Measurements from ENCODE around the gene ABI3.

ABI3 gene

DNA sequence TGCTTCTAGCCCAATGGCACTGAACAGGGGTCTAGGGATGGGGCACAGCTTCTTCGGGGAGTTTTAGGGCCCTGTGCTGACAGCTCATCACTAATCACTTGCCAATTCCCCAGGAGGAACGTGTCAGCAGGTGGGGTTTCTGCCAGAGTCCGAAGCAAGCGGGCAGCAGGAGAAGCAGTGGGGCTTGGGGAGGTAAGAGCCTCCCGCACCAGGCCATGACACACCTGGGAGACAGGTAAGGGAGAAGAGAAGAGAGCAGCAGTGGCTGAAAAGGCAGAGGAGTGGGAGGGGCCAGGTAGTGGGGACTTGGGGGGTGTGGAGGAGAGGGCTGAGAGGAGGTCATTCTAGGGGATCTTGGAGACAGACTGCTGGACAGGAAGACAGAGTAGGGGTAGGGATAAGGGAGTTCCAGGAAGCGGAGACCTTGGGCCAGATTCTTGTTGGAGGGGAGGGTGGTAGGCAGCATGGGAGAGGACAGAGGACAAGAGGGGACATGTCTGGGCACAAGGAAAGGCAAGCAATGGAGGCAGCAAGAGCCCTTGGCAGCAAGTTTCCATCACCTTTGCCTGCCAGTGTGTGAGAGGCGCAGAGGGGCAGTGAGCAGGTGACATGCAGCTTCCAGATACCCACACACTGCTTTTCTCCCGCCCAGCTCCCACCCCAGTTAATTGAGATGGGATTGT is 15.2 kb downstream of the ABI3 start:
- no peak for DNase-seq

DNA sequence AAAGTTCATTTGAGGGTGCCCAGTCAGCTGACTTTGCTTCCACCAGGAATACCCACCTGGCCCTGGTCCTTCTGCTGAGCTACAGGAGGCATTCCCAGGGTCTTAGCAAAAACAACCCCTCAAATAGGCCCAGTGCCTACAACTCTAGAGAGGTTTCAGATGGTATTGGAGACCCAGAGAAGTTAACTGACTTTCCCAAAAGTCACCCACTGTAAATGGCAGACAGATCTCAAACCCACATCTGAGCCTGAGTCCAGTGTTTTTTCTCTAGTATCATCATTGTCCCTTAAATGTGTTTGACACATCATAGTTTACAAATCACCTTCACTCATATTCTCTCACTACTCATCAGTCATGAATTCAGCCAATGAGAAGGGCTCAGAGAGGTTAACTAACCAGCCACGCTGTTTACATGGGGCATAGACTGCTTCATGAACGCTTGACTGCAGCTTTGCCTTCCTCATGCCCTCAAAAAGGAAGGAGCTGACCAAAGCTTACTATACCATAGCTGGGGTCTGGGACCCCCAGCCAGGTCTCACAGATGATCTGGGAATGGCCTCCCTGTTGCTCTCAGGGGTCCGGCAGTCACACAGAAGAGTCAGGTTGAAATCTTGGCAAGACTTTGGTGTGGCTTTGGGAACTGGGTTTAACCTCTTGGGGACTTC is 16.4 kb downstream of the ABI3 start:
- DNase-seq: no peak

DNA sequence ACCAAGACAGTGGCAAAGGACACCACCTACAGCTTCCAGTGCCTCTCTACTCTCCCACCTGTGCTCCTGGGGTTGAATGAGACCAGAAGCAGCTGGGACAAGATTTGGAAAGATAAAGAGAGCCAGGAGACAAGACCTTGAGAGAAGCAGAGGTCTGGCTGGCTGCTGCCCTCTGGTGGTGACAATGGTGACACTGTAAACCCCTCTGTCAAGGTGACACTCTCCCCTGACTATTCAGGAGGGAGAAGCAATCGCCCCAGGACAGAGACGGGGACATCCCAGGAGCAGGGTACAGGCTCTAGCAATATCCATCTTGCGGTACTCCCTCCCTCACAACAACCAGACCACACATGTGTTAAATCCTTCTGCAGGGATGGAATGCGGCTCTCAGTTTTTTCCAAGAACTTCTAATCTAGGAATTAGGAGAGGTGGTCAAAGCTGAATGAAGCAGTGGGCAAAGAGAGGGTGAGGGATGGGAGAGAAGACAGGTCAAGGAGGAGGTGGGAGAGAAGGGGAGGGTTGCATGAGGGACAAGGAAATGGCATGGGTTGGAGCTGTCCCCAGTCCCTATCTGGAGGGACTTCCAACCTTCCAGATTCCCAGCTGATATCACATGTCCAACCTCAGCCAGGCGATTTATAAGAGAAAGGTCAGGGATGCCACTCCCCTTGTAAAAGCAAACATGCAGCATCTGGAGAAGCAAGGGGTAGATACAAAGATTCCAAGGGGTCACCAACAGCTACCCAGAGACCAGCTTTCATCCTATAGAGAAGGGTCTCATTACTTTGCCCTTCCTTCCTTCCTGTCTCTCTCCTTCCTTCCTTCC is 17.1 kb downstream of the ABI3 start:
- DNase-seq: peak; percentile 52 to 76 (median 57)

DNA sequence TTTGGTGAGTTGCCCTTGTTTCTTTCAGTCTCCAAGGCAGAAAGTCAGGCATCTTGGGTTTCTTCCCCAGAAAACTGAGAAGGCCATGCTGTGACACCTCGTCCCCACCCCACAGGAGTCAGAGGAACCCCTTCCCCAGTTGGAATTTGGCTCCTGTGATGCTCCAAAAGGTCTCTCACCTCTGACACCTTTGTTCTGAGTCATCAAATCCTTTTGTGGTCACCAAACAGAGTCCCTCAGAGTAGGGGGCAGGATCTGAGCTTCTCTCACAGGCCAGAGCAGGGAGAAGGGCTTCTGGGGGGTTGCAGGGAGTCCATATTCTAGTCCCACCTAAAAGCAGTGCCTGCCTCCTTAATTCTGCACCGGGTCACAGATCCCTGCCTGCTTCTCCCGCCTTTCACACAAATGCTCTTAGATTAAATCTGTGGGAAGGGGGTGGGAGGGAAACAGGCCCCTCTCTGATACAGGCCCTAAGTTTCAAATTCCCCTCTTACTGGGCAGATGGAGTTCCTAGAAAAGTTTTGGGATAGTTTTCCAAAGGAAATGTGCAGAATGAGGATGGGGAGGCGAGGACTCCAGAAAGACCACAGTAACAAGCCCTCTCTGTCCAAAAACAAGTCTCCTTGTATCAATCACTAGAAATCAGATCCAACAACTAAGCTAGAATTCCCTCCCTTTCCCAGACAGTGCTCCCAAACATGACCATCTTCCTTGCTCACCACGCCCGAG is 18.7 kb downstream of the ABI3 start:
- DNase-seq: no peak

DNA sequence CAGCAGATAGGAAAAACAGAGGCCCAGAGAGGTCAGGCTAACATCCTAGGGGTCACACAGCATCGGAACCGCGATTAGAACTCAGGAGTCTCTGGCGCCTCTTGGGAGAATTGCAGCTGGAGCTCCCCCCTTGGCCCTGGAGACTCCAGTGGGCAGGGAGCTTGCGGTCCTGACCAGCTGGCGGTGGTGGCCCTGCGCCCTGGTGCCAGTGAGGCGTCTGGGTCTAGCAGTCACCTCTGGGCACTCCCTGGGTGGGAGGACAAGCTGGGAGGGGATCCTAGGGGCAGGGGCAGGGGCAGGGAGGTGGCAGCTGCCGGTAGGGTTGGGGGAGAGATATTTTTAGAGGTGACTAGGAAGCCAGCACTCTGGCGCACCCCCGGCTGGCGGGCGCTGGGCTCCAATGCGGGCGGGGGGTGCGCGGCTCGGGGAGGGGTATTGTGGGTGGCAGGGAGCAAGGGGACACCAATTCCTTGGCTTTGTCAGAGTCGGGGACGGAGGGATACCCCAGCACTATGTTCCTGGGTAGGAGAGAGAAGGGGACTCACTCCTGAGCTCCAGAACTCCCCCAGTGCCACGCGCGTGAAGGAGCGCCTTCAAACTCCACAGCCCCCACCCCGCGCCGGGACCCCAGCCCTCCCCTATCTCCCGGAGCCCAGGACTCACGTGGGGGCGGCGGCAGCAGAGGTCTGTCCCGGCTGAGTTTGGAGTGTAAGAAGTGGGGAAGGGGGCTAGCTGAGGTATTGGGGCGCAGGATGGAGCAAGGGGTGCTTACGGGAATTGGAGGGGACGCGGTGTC is 19.5 kb downstream of the ABI3 start:
- DNase-seq: no peak

DNA sequence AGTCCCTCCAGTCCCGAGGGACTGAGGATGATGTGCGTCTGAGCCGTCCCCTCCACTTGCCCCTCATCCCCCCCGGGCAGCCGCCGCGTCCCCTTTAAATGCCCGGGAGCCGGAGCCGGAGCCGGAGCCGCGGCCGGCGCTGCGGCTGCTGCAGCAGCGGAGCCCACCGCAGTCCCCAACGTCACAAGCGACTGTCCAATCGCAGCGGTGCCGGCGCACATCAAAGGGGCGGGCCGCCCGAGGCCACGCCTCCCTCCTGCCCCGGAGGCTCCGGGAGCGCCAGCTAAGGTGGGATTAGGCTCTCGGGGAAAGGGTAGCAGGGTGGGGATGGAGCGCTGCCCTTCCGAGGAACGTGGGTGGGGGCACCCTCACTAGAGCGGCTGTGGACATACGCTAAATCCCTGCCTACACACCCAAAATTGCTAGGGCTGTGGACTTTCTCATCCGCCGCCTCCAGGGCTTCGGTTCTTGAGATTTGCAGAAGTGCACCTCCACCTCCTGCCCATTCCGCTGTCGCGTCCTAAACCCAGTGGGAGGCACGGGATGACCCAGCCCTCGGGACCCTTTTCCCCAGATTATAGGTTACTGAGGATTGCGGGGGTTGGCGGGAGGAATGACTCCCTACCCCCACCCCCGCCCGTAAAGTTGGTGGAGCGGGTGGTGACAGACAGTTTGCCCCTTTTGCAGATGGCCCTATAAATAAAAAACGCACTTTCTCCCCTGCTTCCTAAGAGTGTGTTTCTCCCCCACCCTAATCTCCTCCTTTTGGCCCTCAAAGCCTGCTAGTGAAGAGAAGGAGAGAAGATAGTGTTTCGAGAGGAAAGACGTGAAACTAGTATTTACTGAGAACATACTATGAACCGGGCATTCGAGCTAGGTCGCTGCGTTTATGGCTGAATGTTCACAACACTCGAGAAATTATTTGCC is 20.4 kb downstream of the ABI3 start, which contains the start of gene PHOSPHO1:
PHOSPHO1 (minus strand) TSS at position 152 of the 927 bp plus-strand sequence. CDS start 4,096 bp downstream, outside the sequence.
- peak; percentile 61 to 75 (median 66) for DNase-seq

DNA sequence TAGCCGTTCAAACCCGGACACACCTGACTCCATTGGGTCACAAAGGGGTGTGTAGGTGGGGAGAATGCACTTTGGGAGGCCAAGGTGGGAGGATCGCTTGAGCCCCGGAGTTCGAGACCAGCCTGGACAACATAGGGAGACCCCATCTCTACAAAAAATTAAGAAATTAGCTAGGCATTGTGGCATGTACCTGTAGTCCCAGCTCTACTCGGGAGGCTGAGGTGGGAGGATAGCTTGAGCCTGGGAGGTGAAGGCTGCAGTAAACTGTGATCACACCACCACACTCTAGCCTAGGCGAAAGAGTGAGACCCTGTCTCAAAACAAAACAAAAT is 21.0 kb downstream of the ABI3 start:
- no peak for DNase-seq

DNA sequence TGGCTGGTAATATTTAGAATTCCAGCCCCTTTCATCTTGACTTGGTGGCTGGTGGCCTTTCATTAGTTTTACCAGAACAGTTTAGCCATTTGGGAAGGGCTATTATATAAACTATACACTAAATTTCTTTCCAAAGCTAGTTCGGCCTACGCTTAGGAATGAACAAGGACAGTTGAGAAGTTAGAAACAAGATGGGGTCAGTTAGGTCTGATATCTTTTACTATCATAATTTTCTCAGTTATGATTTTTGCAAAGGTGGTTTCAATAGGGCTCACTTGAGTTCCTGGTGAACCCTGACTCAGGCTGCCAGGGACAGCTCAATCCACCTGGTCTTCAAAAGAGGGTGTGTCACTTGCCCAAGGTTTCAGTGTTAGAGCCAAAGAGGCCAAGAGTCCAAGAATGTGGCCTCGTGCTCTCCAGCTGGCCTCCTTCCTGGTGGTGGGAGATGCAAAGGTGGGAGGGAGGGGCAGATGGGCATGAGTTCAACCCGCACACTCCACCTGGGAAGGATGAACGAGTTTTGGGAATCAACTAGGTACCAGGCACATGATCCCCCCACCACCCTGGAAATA is 24.1 kb downstream of the ABI3 start:
- DNase-seq: no peak

DNA sequence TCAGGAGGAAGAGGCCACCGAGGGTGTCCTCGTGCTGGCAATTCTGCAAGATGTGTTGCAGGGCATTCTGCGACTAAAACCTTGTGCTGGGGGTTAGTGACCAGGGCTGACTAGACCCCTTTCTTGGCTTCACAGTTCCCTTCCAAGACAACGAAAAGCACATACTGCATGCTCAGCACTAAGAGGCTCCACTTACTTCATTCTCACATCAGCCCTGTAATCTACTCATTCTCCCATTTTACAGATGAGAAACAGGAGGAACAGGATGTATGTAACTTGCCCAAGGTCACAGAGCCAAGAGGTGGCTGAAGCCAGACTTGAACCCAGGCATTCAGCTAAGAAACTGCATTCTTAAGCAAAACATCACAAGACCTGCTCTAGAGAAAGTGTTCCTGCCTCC is 25.4 kb downstream of the ABI3 start:
- DNase-seq: no peak

DNA sequence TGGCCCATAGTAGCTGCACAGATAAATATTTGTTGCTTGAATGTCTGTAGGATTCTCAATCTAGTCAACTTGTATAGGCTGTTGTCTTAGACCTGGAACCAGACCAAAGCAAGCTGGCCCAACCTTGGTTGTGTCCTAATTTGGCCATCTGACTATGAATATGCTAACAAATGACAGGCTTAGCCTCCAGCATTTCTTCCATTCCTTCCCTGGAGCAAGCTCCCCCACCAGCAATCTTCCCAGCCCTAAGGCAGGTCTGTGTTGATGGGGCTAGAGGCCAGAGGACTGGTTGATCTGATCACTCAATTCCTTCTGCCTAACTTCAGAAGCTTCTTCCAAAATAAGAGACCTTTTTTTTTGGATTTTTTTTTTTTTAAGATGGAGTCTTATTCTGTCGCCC is 29.5 kb downstream of the ABI3 start:
- no peak for DNase-seq

DNA sequence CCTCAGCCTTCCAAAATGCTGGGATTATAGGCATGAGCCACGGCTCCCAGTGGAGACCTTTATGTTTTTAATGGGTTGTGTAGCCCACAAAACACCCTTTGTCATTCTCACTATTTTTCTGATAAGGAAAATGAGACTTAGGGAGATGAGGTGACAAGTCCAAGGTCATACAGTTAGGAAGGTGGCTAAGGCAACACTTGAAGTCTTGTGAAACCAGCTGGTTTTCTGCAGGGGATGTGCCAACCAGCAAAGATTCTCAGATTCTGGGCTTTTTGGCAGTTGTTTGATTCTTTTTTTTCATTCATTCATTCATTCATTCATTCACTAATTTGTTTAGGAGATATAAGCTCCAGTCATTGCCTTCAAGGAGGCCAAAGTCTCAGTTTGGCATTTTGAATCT is 30.1 kb downstream of the ABI3 start:
- DNase-seq: no peak

DNA sequence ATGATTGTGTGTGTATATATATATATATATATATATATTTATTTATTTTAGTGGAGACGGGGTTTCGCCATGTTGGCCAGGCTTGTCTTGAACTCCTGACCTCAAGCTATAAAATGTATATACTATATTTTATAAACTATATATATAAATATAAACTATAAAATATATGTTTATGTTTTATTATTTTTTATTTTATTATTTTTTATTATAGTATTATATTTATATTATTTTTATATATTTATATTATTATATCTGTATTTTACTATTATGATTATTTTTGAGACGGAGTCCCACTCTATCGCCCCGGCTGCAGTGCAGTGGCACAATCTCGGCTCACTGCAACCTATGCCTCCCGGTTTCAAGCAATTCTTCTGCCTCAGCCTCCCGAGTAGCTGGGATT is 30.5 kb downstream of the ABI3 start:
- DNase-seq: no peak

DNA sequence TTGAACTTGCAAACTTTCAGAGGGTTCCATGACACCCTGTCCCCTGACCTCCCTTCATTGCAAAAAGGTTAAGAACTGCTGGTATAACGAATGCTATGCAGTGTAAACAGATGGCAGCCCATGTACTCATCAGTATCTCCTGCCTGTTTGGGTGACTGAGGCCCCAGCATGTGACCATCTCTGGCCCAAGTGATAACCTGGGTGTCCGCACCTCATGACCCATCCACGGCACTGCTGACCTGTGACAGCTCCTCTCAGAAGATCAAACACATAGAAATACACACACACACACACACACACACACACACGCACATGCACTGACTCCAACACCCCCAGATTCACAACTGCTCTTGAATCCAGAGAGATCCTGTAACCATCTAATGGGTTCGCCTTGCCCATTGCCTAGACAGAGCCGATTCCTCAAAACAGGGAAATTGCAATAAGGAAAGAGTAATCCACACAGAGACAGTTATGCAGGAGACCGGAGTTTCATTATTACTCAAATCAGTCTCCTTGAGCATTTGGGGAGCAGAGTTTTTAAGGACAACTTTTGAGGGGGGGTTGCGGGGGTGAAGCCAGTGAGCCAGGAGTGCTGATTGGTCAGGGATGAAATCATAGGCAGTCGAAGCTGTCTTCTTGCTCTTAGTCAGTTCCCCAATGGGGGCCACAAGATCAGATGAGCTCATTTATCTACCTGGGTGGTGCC is 31.3 kb downstream of the ABI3 start:
- no peak for DNase-seq

DNA sequence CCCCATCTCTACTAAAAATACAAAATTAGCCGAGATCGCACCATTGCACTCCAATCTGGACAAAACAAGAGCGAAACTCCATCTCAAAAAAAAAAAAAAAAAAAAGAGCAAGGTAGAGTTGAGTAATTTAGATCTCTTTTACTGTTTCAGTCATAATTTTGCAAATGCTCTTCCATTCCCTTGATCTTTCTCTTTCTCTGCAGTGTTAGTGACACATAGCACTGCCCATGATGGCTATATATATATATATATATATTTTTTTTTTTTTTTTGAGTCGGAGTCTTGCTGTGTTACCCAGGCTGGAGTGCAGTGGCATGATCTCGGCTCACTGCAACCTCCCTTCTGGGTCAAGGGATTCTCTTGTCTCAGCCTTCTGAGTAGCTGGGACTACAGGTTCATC is 32.3 kb downstream of the ABI3 start:
- no peak for DNase-seq

DNA sequence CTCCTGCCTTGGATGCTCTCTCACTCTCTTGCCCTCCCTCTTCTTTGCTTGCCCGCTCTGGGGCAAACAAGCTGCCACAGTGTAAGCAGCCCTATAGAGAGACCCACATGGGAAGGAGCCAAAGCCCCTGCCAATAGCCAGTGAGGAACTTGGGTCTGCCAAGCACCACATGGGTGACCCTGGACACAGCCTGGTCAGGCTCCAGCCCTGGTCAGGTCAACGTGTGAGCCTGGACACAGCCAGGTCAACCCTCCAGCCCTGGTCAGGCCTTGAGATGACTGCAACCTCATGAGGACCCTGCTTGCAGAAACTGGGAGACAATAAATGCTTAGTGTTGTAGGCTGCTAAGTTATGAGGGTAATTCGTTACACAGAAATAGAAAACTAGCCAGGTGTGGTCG is 34.3 kb downstream of the ABI3 start:
- no peak for DNase-seq

DNA sequence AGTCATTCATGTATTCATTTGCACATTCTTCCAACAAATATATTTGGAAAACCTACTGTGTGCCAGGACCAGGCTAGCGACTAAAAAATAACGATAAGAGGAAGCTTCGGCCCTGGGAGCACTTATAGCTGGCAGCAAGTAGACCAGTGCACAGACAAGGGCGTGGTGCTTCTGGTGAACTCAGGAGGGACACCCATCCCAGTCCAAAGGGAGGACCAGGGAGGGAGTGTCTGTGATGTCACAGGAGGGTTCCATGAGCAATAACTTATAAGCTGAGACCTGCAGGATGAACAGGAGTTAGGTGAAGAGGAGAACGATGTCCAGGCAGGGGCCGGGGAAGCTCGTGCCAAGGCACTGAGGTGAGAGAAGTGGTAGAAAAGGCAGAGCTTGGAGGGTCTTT is 37.4 kb downstream of the ABI3 start:
- no peak for DNase-seq

DNA sequence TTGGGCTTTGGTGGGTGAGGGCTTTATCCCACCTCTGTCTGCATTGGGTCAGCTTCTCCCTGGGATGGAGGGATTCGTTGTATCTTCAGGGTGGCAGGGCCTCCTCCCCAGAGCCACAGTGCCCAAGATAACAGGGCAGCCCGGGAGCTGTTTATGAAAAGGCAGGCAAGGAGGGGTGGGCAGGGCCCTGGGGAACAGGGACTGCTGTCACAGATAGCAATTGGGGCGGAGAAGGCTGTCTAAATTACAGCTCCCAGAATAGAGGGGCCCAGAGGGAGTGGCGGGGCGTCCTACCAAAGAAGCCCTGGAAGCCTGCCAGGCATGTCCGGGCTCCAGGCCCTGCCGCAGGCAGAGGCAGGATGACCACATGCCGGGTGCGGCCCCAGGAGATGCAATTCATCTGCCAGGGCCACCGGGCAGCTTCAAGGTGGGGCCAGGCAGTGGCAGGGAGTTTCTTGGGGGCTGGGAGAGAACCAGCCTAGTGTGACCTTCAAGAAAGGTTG is 38.8 kb downstream of the ABI3 start:
- no peak for DNase-seq

DNA sequence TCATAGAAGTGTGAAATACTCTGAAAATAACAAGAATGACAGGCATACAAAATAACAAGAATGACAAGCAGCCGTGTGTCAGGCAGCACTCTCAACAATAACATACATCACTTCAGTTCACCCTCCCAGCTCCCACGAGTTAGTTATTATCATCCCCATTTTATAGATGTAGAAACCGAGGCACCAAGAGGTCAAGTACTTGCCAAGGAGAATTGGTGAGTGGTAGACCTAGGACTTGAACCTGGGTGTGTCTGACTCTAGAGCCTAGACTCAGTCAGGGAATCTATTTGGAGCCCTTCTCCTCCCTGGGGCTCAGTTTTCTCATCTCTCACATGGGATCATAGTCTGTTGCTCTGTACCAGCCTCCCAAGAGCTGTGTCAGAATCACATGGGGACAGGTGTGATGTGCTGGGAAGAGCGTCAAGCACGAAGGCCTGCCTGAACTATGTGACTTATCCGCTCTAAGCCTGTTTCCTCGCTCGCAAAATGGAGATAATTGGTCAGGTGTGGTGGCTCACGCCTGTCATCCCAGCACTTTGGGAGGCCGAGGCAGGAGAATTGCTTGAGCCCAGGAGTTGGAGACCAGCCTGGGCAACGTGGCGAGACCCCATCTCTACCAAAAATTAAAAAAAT is 39.5 kb downstream of the ABI3 start:
- no peak for DNase-seq

DNA sequence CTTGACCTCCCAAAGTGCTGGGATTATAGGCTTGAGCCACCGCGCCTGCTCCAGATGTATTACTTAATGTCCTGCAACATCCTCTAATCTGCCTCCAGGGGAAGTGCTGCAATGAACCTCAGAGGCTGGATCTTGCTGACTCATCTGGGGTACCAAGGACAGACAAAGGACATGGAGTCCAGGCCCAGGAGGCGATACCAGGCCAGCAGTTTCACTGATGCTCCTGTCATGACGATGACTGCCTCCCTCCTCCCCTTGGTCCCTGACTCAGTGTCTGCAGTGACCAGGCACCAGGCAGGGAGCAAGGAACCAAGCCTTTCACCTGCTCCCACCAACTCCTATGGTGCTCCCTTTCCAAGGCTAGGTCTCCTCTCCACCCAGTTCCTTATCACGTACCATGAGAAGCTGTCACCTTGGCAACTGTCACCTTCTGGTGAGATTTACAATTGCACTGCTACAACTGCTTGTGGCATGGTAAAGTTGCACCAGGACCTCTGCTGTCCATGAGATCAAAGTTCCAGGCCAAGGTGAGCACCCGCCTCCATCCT is 41.7 kb downstream of the ABI3 start:
- no peak for DNase-seq
